ENCODE data around the gene RAVER2.

DNA sequence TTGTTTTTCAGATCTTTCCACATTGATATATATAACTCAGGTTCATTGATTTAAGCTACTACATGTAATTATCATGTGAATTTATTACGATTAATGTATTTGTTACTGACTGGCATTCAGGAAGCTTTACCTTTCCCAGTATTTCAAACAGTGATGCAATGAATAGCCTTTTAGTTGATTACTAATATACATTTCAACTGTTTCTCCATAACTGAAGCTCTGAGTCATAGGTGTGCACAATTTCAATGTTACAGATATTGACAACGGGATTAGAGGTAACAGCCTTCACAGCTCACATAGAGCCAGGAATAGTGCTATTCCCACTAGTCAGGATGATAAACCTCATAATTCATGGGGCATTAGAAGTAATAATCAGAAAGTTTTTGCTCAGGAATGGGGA is 25.1 kb downstream of the RAVER2 start:
- TF ChIP-seq, protein P1, sequence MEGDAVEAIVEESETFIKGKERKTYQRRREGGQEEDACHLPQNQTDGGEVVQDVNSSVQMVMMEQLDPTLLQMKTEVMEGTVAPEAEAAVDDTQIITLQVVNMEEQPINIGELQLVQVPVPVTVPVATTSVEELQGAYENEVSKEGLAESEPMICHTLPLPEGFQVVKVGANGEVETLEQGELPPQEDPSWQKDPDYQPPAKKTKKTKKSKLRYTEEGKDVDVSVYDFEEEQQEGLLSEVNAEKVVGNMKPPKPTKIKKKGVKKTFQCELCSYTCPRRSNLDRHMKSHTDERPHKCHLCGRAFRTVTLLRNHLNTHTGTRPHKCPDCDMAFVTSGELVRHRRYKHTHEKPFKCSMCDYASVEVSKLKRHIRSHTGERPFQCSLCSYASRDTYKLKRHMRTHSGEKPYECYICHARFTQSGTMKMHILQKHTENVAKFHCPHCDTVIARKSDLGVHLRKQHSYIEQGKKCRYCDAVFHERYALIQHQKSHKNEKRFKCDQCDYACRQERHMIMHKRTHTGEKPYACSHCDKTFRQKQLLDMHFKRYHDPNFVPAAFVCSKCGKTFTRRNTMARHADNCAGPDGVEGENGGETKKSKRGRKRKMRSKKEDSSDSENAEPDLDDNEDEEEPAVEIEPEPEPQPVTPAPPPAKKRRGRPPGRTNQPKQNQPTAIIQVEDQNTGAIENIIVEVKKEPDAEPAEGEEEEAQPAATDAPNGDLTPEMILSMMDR (conservative IDR thresholded peaks at IDR 0.05; ENCODE audit: low read depth in 2 of 2), result no peak
- TF ChIP-seq STAT1 (IDR thresholded peaks at IDR 0.05; ENCODE audit: unreplicated experiment) (no peak), POLR2AphosphoS5 (IDR thresholded peaks at IDR 0.05; ENCODE audit: low read depth) (no peak), EZH2 (IDR thresholded peaks at IDR 0.05; ENCODE audit: low read depth, unreplicated experiment) (no peak)

All from GM23338 (cell line).